Measurements from ENCODE around the gene ERAP2.

DNA sequence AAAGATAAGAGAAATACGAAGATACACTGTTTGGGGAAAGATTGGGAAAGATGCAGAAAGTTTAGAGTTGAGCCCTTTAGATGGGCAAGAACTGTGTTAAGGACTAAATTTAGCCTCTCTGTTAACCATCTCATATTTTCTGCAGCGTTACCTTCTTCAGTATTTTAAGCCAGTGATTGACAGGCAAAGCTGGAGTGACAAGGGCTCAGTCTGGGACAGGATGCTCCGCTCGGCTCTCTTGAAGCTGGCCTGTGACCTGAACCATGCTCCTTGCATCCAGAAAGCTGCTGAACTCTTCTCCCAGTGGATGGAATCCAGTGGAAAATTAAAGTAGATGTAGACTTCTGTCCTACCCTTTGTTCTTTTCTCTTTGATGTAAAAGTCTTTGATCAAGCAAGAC, 33.1 kb downstream of the ERAP2 start:
- TF ChIP-seq EZH2 (IDR thresholded peaks at IDR 0.05) (no peak), POLR2AphosphoS5 (IDR thresholded peaks at IDR 0.05; ENCODE audit: borderline replicate concordance, low read depth, low read length) (no peak), FOXP2 (optimal IDR thresholded peaks at IDR 0.05; ENCODE audit: control extremely low read depth, extremely low read length, insufficient read depth) (no peak)
